Skin epidermis (tissue), 12 donors: ENCODE results near the gene SLC25A47.
"Not testable (repeated sequence)": the region's sequence is repeated elsewhere in the genome, so short reads cannot be mapped to it uniquely, and the experiment has no call there.

Experiments used
- H3K27ac ChIP-seq, 21 experiments: fragments of 200-600 bp; sonication (generic) in 11 of 21; one replicate each; pipeline ENCODE4 v1.5.0; 2020; ENCODE audit warnings: mild to moderate bottlenecking in 3 of 21, inconsistent platforms in 2 of 21, moderate library complexity in 2 of 21
- H3K4me3 ChIP-seq, 7 experiments: fragments of 200-600 bp; sonication (generic) in 2 of 7; one replicate each; pipeline ENCODE4 v1.5.0; 2020; ENCODE audit warnings: inconsistent platforms in 2 of 7, mild to moderate bottlenecking in 2 of 7, moderate library complexity in 1 of 7

SLC25A47 gene

DNA sequence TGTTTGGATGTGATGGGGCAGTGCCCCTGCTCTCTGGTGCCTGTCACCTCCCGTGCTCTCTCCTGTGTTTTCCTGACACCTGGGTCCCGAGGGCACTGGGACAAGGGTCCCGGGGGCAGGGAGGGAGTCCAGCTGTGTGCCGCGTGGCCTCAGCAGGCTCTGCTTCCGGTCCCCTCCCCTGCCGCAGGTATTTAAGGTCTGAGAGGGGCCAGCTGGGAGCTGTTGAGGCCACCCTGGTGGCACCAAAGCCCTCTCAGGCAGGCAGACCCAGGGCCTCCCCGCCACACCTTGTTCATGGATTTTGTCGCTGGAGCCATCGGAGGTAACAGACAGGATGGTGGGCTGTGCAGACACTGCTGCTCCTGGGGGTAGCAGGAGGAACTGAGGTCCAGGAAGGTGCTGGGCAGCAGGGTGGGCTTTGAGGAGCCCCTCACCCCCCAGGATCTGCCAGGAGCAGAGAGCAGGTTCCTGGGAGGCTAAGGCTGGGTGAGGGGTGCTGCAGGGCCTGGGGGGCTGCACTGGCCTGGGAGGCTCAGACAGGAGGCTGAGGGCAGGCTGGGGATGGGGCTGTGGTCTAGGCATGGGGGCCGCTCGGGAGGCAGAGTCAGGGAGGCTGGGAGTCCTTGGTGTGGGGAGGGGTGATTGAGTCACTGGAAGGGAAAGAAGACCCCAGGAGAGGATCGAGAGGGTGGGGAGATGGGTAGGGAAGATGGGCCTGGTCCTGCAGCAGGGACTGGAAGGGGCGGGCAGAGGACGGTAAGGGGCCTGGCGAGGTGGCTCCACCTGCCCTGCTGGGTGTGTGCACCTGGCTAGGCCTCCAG lies at the start of gene SLC25A47:
SLC25A47 (plus strand) TSS at position 219 of the 821 bp plus-strand sequence; CDS start at position 295, 76 bp downstream.
- no peak within 1 kb of the TSS for H3K4me3 ChIP-seq
- H3K27ac ChIP-seq: no peak within 1 kb of the TSS

GRCh38 chr14:100274250-100274649 lies 48.9 kb upstream of the SLC25A47 start:
- Histone ChIP-seq H3K27ac (no peak overlapping the region), H3K4me3 (no peak overlapping the region)

DNA sequence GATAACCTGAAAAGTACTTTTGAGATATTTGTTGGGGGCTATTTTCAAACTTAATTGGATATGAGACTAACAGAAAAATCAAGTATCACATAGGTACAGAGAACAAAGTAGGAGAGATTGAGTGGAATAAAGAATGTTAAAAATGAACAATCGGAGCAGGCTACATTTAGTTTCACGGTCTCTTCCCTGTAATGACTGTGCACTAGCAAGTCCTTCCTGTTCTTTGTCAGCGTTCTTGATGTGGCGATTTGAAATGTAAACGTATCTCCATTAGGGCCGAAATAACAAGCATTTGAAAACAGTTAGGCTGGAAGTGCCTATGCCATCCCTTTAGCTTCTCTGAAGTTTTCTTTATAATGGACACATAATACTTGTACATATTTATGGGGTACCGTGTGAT lies 47.9 kb upstream of the SLC25A47 start:
- H3K27ac ChIP-seq: no peak overlapping the region
- no peak overlapping the region for H3K4me3 ChIP-seq

- peak overlapping the region in 1 of 21 experiments; percentile 24 for H3K27ac ChIP-seq
- no peak overlapping the region for H3K4me3 ChIP-seq
These were observed 44.4 kb upstream of the SLC25A47 start for GRCh38 chr14:100278702-100279101.

- Histone ChIP-seq H3K4me3 (no peak overlapping the region), H3K27ac (no peak overlapping the region)
These were observed 44.0 kb upstream of the SLC25A47 start for GRCh38 chr14:100279133-100279532.

DNA sequence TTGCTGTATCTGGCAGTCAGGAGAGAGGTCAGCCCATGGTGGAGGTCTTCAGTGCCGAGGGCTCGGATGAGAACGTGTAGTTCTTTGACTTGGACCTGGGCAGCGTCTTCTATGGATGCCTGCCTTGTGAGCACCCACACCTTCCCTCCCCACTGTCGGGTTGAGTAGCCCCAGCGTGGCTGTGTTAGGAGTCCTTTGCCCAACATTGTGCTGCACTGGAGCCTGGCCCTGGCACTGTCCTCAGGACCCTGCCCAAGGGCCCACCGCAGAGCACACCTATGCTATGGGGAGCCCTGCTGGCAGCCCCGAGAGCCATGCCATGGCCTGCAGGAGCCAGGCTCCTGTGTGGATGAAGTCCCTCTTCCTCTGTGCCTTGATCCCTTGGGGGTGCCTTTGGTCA lies 43.6 kb upstream of the SLC25A47 start:
- no peak overlapping the region for H3K27ac ChIP-seq
- no peak overlapping the region for H3K4me3 ChIP-seq

- Histone ChIP-seq H3K27ac (peak overlapping the region in 1 of 21 experiments; percentile 34), H3K4me3 (no peak overlapping the region)
These were observed 41.7 kb upstream of the SLC25A47 start for GRCh38 chr14:100281286-100282082.

DNA sequence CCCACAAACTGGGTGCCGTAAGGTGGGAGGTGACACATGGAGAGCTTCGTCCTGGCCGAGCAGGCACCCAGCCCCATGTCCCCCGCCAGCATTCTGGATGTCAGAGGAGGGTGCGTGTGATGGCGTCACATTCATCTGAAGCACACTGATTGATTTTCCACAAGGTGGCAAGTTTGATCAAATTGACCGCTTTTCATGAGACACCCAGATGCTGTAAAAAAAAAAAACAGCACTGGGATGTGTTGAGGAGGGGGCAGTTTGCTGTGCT lies 41.1 kb upstream of the SLC25A47 start:
- peak overlapping the region in 1 of 21 experiments; percentile 34 for H3K27ac ChIP-seq

DNA sequence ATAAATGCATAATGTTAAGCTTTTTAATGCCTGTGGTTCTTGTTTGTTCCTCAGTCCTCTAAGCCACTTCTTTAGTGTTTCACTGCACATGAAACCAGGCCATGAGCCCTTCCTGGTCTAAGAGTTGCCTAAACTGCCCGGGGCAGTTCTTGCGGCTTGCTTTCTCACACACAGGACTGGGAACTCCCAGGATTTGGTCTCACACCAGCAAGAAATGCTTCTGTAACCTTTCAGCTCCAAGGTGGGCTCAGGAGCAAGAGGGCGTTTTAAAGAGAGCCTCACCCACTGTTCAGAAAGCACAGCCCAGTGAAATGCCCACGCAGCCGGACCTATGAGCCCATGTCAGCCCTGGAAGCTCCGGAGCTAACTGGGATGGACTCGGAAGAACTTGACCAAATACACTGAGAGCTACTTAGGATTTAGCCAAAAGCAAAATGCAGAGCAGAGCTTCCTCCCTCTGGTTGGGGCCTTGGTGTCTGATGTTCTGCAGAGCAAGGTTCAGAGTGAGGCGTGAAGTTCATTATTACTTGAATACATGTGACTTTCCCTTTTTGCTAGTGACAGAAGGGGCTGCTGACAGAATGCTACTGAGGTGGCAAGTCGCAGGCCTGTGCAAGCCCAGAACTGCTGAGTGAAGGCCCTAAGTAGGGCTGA lies 40.2 kb upstream of the SLC25A47 start:
- Histone ChIP-seq H3K27ac (peak overlapping the region in 2 of 21 experiments; percentile 7 to 23), H3K4me3 (no peak overlapping the region)

More for the DNA sequence above, 41.1 kb upstream of the SLC25A47 start:
- no peak overlapping the region for H3K4me3 ChIP-seq

DNA sequence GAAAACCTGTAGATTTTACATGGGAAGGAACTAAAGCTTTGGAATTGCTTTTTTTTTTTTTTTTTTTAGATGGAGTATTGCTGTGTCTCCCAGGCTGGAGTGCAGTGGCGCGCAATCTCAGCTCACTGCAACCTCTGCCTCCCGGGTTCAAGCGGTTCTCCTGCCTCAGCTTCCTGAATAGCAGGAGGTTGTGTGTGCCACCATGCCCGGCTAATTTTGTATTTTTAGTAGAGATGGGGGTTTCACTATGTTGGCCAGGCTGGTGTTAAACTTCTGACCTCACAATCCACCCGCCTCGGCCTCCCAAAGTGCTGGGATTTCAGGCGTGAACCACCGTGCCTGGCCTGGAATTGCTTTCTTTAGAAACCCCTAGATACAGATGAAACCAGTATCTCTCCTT lies 39.7 kb upstream of the SLC25A47 start:
- H3K4me3 ChIP-seq, H3K27ac ChIP-seq: not testable (repeated sequence)

GRCh38 chr14:100283984-100284881 lies 38.9 kb upstream of the SLC25A47 start:
- peak overlapping the region in 4 of 7 experiments; percentile 64 to 83 (median 72) for H3K4me3 ChIP-seq
- peak overlapping the region in 12 of 21 experiments; percentile 75 to 95 (median 88) for H3K27ac ChIP-seq

DNA sequence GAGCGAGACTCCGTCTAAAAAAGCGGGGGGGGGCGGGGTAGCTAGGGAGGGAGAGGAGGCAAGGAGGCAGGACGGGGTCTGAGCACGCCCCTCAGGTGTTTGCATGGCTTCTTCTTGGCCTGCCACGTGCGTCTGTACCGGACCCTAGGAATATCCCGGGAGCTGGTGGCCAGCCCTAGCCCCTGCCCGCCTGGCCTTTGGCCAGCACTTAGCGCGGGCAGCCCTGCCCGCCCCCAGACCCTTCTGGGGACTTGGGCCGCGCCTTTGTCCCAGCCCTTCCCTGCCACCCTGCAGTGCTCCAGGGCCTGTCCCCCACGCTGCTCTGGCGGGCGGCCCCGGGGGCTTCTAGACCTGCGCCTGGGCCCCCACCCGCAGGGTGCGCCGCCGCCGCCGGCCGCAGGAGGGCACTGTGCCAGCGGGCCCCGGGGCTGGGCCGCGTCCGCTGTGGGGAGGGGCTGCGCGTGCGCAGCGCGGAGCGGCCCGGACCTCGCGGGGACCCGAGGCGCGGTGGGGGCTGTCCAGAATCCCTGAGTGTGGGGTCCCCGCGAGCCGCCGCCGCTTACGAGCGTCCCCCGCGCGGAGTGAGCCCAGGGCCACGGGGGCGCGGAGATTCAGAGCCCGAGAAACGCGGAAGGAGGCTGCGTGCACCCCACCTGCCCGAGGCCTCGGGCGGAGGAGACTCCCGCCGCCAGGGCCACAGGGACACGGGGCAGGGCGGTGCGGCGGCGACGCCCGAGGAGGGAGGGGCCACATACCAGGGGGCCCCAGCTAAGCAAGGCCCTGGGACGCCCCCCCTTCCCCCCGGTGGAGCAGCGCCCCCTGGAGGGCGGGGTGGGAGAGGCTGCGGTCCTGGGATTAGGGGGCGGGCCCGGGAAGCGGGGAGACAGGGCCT lies 37.9 kb upstream of the SLC25A47 start:
- peak overlapping the region; percentile 75 to 97 (median 88) for H3K27ac ChIP-seq
- H3K4me3 ChIP-seq: peak overlapping the region; percentile 60 to 92 (median 75)

DNA sequence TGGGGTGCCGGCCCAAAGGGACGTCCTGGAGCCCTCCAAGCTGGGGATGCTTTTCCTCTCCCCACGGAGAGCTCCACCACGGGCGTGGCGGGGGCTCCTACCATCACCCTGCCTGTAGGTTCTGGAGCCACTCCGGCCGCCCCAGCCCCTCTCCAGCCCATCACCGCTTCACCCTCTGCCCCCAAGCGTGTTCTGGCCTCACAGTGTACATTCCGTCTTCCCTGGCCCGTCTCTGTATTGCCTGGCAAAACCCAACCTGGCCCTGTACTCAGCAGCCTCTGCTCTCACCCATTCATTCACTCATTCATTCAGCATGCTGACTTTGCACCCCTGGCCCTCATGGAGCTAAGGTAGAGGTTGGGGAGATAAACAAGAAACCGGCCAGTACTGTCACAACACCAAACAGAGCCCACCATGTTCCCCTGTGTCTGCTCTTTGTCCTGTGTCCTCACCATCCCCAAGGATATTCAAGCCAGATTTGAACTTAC lies 37.2 kb upstream of the SLC25A47 start:
- H3K4me3 ChIP-seq: peak overlapping the region; percentile 60 to 92 (median 75)
- peak overlapping the region in 20 of 21 experiments; percentile 75 to 97 (median 88) for H3K27ac ChIP-seq

- Histone ChIP-seq H3K4me3 (no peak overlapping the region), H3K27ac (no peak overlapping the region)
These were observed 36.5 kb upstream of the SLC25A47 start for GRCh38 chr14:100286484-100287191.

GRCh38 chr14:100287202-100287997 lies 35.7 kb upstream of the SLC25A47 start:
- no peak overlapping the region for H3K27ac ChIP-seq
- no peak overlapping the region for H3K4me3 ChIP-seq

DNA sequence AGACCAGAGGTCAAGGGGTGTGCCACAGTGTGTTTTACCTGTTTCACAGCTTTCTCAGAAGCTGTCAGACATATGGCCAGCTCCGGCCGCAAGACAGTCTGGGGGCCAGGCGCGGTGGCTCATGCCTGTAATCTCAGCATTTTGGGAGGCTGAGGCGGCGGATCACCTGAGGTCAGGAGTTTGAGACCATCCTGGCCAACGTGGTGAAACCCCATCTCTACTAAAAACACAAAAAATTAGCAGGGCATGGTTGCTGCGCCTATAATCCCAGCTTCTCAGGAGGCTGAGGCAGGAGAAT lies 35.2 kb upstream of the SLC25A47 start:
- not testable (repeated sequence) for H3K27ac ChIP-seq, H3K4me3 ChIP-seq
